HUES64 (cell line): ENCODE data around the gene COX18.

Experiments
- H3K27ac ChIP-seq: 2 replicates; pipeline ENCODE4 v1.7.0; 2013; ENCODE audit warnings: low read depth, low read length, inconsistent platforms
- H3K27me3 ChIP-seq: 2 replicates; pipeline ENCODE4 v1.6.1; 2013; ENCODE audit warnings: mild to moderate bottlenecking, low read length; ENCODE audit not compliant: insufficient read depth
- H3K36me3 ChIP-seq: 2 replicates; pipeline ENCODE4 v1.6.1; 2013; ENCODE audit warnings: mild to moderate bottlenecking, low read length; ENCODE audit not compliant: insufficient read depth
- H3K4me1 ChIP-seq: 2 replicates; pipeline ENCODE4 v1.6.1; 2013; ENCODE audit warnings: mild to moderate bottlenecking, low read length, moderate library complexity; ENCODE audit not compliant: insufficient read depth
- H3K4me3 ChIP-seq: 2 replicates; pipeline ENCODE4 v1.5.1; 2013; ENCODE audit warnings: mild to moderate bottlenecking, low read length, moderate library complexity
- H3K9ac ChIP-seq: 2 replicates; pipeline ENCODE4 v1.6.1; 2013; ENCODE audit warnings: mild to moderate bottlenecking, low read depth, low read length
- H3K9me3 ChIP-seq: 2 replicates; pipeline ENCODE4 v1.6.1; 2013; ENCODE audit warnings: low read depth, low read length; ENCODE audit not compliant: insufficient read depth
- WGBS: fragments of 150-250, 120-280 bp; methylation state at CpG from one replicate; pipeline ENCODE4 v1.1.7; 2013; ENCODE audit warnings: missing lambda C conversion rate; 5-methylcytosine and 5-hydroxymethylcytosine counted together

The COX18 gene

DNA sequence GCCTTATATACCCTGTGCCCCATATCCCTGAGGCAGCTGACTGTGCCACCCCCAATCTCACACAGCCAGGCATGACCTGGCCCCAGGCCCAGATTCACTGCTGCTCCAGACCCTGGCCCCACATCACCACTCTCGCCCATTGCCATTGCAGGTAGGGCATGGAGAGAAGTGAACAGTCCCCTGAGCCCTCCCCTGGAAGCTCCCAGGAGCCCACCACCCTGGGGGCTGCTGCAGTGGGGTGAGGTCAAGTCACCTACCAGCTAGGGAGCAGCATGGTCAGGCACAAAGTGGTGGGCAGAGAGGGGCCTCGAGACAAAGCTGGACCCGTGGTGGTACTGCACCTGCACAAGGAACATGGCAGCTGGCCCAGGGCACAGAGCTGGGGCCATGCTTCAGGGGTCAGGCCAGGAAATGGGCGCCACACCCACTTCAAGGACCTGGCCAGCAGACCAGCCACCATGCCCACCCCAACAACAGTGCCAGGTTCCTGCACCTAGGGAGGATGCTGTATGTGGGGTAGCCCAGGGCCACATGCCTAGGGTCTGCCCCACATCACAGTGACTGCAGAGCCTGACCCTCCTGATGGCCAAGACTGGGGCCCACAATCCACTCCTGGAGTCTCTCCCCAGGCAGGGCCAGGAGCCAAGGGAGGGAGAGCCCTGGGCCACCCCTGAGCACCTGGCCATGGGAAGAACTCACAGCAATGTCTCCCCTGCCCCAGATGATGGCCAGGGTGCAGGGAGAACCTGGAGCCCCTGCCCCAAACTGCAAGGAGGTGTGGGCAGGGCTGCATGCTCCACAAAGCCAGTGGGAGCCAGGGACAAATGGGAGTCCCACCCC, 58.5 kb downstream of the COX18 start:
- WGBS, result 92% methylated on average over 4 of the region's 4 CpGs
- Histone ChIP-seq H3K27ac (no peak overlapping the region), H3K36me3 (no peaks in the 10 kb centered on the region), H3K9ac (no peak overlapping the region), H3K27me3 (no peaks in the 10 kb centered on the region), H3K4me3 (no peak overlapping the region), H3K9me3 (peaks cover 17% of the 10 kb centered on the region), H3K4me1 (no peaks in the 10 kb centered on the region)

DNA sequence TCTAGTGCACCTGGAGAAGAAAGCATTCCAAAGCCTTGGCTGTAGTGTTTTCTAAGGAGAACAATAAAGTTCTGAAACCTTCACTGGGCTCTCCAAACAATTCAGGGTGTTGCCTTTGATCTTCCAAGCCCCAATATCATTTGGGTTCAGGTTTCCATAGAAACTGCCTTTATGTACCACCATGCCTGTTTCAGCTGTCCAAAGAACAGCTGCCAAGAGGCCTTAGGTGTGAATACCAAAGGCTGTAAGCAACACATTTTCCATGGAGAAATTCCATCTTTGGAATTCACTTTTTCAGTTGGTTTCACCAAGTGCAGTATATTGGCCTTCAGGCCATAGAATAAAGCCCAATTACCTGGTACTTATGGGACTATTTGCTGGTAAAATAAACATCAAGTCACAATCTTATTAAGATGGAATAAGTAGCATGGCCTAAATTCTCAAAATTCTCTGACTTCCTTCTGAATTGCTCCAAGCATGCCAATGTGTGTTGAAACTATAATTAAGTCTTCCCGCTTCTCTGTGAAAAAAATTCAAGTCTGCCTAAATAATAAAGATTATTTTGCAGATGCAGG, 61.9 kb downstream of the COX18 start:
- Histone ChIP-seq H3K27ac (no peak overlapping the region), H3K36me3 (no peaks in the 10 kb centered on the region), H3K4me1 (no peaks in the 10 kb centered on the region), H3K4me3 (no peak overlapping the region), H3K27me3 (no peaks in the 10 kb centered on the region), H3K9me3 (peaks cover 15% of the 10 kb centered on the region), H3K9ac (no peak overlapping the region)
- no CpG with 5 or more reads among the region's 1 CpG for WGBS

DNA sequence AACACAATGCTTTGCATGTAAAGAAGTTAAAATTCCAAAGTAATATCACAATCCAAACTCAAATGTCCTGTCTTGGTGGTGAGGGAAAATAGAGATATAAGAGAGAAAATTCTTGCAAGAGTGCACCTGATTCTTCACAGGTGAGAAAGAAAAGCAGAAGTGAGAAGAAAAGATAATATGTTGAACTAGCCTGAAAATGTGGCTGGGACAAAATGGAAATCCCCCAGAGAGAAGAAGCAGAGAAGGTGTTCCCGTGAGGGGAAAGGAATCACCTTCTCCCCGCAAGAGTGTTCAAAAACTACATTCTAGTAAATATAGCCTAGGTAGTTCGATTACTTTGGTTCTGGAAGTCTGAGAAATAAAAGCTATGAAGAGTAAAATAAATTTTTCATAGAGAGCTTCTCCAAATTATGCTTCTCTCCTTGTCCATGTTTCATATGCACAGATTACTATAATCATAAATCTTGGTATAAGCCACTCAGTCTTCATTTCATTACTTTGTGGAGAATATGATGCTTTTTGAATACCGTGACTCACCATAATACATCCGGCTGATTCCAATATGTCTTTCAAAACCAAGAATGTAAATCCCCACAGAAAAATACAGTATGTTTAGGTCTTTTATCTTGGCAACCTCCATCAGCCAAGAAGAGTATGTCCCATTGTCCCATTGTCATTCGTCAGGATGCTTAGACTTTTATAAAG, 63.1 kb downstream of the COX18 start:
- Histone ChIP-seq H3K4me1 (no peaks in the 10 kb centered on the region), H3K9me3 (peaks cover 3% of the 10 kb centered on the region; the same call in 1 of the 2 replicates), H3K27me3 (no peaks in the 10 kb centered on the region), H3K27ac (no peak overlapping the region), H3K36me3 (no peaks in the 10 kb centered on the region), H3K9ac (no peak overlapping the region), H3K4me3 (no peak overlapping the region)
- WGBS, result 100% methylated on average over 3 of the region's 6 CpGs

DNA sequence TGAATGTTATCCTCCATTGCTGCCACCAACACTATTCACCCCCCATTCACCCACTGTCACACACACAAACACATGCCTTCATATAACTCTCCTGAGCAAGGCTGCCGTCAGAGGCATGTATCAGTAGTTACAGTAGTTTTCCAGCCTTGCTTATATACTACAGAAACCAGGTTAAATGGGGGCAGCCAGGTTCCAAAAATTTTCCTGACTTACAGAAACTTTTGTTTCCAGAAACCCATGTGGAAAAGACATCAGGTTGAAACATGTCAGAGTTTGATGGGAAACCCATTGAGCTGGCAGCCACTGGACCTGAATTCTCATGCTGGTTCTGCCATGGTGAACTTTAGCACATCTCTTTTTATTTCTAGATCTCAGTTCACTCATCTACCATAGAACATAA, 64.0 kb downstream of the COX18 start:
- no peaks in the 10 kb centered on the region for H3K4me1 ChIP-seq
- no peak overlapping the region for H3K27ac ChIP-seq
- no peaks in the 10 kb centered on the region for H3K36me3 ChIP-seq
- no peak overlapping the region for H3K9ac ChIP-seq
- no peaks in the 10 kb centered on the region for H3K9me3 ChIP-seq
- H3K4me3 ChIP-seq, result no peak overlapping the region
- 92% methylated on average over 1 of the region's 1 CpG for WGBS
- no peaks in the 10 kb centered on the region for H3K27me3 ChIP-seq
